ENCODE results near the gene INHBE.
A peak's percentile ranks its signal among the peaks of the same experiment; 100 is the strongest.

The INHBE gene

GRCh38 chr12:57476162-57476992, 21.3 kb downstream of the INHBE start:
- no CpG with 5 or more reads among the region's 29 CpGs for WGBS (ENCODE audit: extremely low coverage, insufficient coverage, low lambda C conversion rate)
- Histone ChIP-seq H3K4me2 (ENCODE audit: low read length) (peak overlapping the region; percentile 59), H2BK15ac (replicated peaks; ENCODE audit: low read depth) (no peak overlapping the region), H2BK5ac (ENCODE audit: low read length) (no peak overlapping the region), H3K18ac (ENCODE audit: low read length) (no peak overlapping the region), H3K27ac (ENCODE audit: low read depth, low read length) (no peak overlapping the region), H2BK120ac (ENCODE audit: low read depth, low read length) (no peak overlapping the region), H3K27me3 (ENCODE audit: insufficient read depth, low read length, poor library complexity) (peaks cover 25% of the 10 kb centered on the region), H3K36me3 (ENCODE audit: control insufficient read depth, insufficient read depth, low read length) (no peaks in the 10 kb centered on the region), H3K79me2 (ENCODE audit: control insufficient read depth, insufficient read depth, low read length) (no peaks in the 10 kb centered on the region), H3K79me1 (ENCODE audit: low read length) (no peaks in the 10 kb centered on the region), H3K4me3 (ENCODE audit: low read length) (no peak overlapping the region), H3K23ac (ENCODE audit: low read length) (no peak overlapping the region), H4K8ac (ENCODE audit: low read depth, low read length) (no peak overlapping the region), H3K4me1 (ENCODE audit: control insufficient read depth, low read depth, low read length) (peaks cover 8% of the 10 kb centered on the region), H4K5ac (ENCODE audit: low read length) (no peak overlapping the region), H3K56ac (ENCODE audit: low read length) (peak overlapping the region; percentile 58), H2AK5ac (ENCODE audit: low read length) (no peak overlapping the region), H3K4ac (ENCODE audit: low read depth, low read length) (no peak overlapping the region), H3K9ac (ENCODE audit: low read length) (no peak overlapping the region)
- no peak for DNase-seq

GRCh38 chr12:57476993-57477709, 22.0 kb downstream of the INHBE start:
- Histone ChIP-seq H2BK15ac (replicated peaks; ENCODE audit: low read depth) (no peak overlapping the region), H3K4me1 (ENCODE audit: control insufficient read depth, low read depth, low read length) (peaks cover 8% of the 10 kb centered on the region), H3K4me3 (ENCODE audit: low read length) (no peak overlapping the region), H3K4ac (ENCODE audit: low read depth, low read length) (no peak overlapping the region), H3K27me3 (ENCODE audit: insufficient read depth, low read length, poor library complexity) (peaks cover 25% of the 10 kb centered on the region), H3K4me2 (ENCODE audit: low read length) (no peak overlapping the region), H3K9ac (ENCODE audit: low read length) (peak overlapping the region; percentile 47), H3K23ac (ENCODE audit: low read length) (no peak overlapping the region), H3K27ac (ENCODE audit: low read depth, low read length) (no peak overlapping the region), H3K56ac (ENCODE audit: low read length) (peak overlapping the region; percentile 57), H4K5ac (ENCODE audit: low read length) (no peak overlapping the region), H2BK120ac (ENCODE audit: low read depth, low read length) (no peak overlapping the region), H3K79me2 (ENCODE audit: control insufficient read depth, insufficient read depth, low read length) (no peaks in the 10 kb centered on the region), H3K36me3 (ENCODE audit: control insufficient read depth, insufficient read depth, low read length) (no peaks in the 10 kb centered on the region), H3K18ac (ENCODE audit: low read length) (peak overlapping the region; percentile 33), H3K79me1 (ENCODE audit: low read length) (no peaks in the 10 kb centered on the region), H2AK5ac (ENCODE audit: low read length) (no peak overlapping the region), H2BK5ac (ENCODE audit: low read length) (no peak overlapping the region), H4K8ac (ENCODE audit: low read depth, low read length) (no peak overlapping the region)
- no CpG with 5 or more reads among the region's 15 CpGs for WGBS (ENCODE audit: extremely low coverage, insufficient coverage, low lambda C conversion rate)
- DNase-seq = no peak

GRCh38 chr12:57477710-57478681, 22.9 kb downstream of the INHBE start:
- H2AK5ac ChIP-seq (ENCODE audit: low read length) = no peak overlapping the region
- DNase-seq = no peak
- no CpG with 5 or more reads among the region's 12 CpGs for WGBS (ENCODE audit: extremely low coverage, insufficient coverage, low lambda C conversion rate)
- peaks cover 25% of the 10 kb centered on the region for H3K27me3 ChIP-seq (ENCODE audit: insufficient read depth, low read length, poor library complexity)
- H4K5ac ChIP-seq (ENCODE audit: low read length) = no peak overlapping the region
- no peak overlapping the region for H4K8ac ChIP-seq (ENCODE audit: low read depth, low read length)
- no peaks in the 10 kb centered on the region for H3K79me2 ChIP-seq (ENCODE audit: control insufficient read depth, insufficient read depth, low read length)
- H2BK120ac ChIP-seq (ENCODE audit: low read depth, low read length) = no peak overlapping the region
- H3K4ac ChIP-seq (ENCODE audit: low read depth, low read length) = no peak overlapping the region
- H3K4me3 ChIP-seq (ENCODE audit: low read length) = no peak overlapping the region
- no peak overlapping the region for H2BK15ac ChIP-seq (replicated peaks; ENCODE audit: low read depth)
- no peak overlapping the region for H3K23ac ChIP-seq (ENCODE audit: low read length)
- H3K4me2 ChIP-seq (ENCODE audit: low read length) = no peak overlapping the region
- no peak overlapping the region for H2BK5ac ChIP-seq (ENCODE audit: low read length)
- H3K36me3 ChIP-seq (ENCODE audit: control insufficient read depth, insufficient read depth, low read length) = no peaks in the 10 kb centered on the region
- H3K18ac ChIP-seq (ENCODE audit: low read length) = peak overlapping the region; percentile 33
- H3K9ac ChIP-seq (ENCODE audit: low read length) = peak overlapping the region; percentile 47
- no peak overlapping the region for H3K27ac ChIP-seq (ENCODE audit: low read depth, low read length)
- peak overlapping the region; percentile 57 for H3K56ac ChIP-seq (ENCODE audit: low read length)
- no peaks in the 10 kb centered on the region for H3K79me1 ChIP-seq (ENCODE audit: low read length)
- H3K4me1 ChIP-seq (ENCODE audit: control insufficient read depth, low read depth, low read length) = peaks cover 8% of the 10 kb centered on the region

- Histone ChIP-seq H3K27ac (ENCODE audit: low read depth, low read length) (no peak overlapping the region), H3K27me3 (ENCODE audit: insufficient read depth, low read length, poor library complexity) (peaks cover 18% of the 10 kb centered on the region), H3K9ac (ENCODE audit: low read length) (no peak overlapping the region), H3K4me2 (ENCODE audit: low read length) (no peak overlapping the region), H4K8ac (ENCODE audit: low read depth, low read length) (no peak overlapping the region), H3K4me3 (ENCODE audit: low read length) (no peak overlapping the region), H3K4me1 (ENCODE audit: control insufficient read depth, low read depth, low read length) (peaks cover 8% of the 10 kb centered on the region), H2BK120ac (ENCODE audit: low read depth, low read length) (no peak overlapping the region), H2BK15ac (replicated peaks; ENCODE audit: low read depth) (no peak overlapping the region), H2AK5ac (ENCODE audit: low read length) (no peak overlapping the region), H4K5ac (ENCODE audit: low read length) (no peak overlapping the region), H3K4ac (ENCODE audit: low read depth, low read length) (no peak overlapping the region), H3K36me3 (ENCODE audit: control insufficient read depth, insufficient read depth, low read length) (no peaks in the 10 kb centered on the region), H3K18ac (ENCODE audit: low read length) (no peak overlapping the region), H3K23ac (ENCODE audit: low read length) (no peak overlapping the region), H2BK5ac (ENCODE audit: low read length) (no peak overlapping the region), H3K79me2 (ENCODE audit: control insufficient read depth, insufficient read depth, low read length) (no peaks in the 10 kb centered on the region), H3K79me1 (ENCODE audit: low read length) (no peaks in the 10 kb centered on the region), H3K56ac (ENCODE audit: low read length) (no peak overlapping the region)
- WGBS (ENCODE audit: extremely low coverage, insufficient coverage, low lambda C conversion rate) = no CpG with 5 or more reads among the region's 10 CpGs
- no peak for DNase-seq
These were observed 23.9 kb downstream of the INHBE start for GRCh38 chr12:57479043-57479375.

- DNase-seq = no peak
These were observed 24.4 kb downstream of the INHBE start, which contains the start of gene ARHGAP9 for GRCh38 chr12:57479376-57480115. ARHGAP9 (minus strand) TSS chr12:57479866; CDS start chr12:57479406, 460 bp downstream.

More at GRCh38 chr12:57479376-57480115, 24.4 kb downstream of the INHBE start, which contains the start of gene ARHGAP9:
- H3K79me2 ChIP-seq (ENCODE audit: control insufficient read depth, insufficient read depth, low read length) = no peaks in the 10 kb centered on the region
- no peak within 1 kb of the TSS for H4K5ac ChIP-seq (ENCODE audit: low read length)
- H3K79me1 ChIP-seq (ENCODE audit: low read length) = no peaks in the 10 kb centered on the region
- WGBS (ENCODE audit: extremely low coverage, insufficient coverage, low lambda C conversion rate) = no CpG with 5 or more reads among the region's 6 CpGs
- H3K23ac ChIP-seq (ENCODE audit: low read length) = no peak within 1 kb of the TSS
- no peaks in the 10 kb centered on the region for H3K36me3 ChIP-seq (ENCODE audit: control insufficient read depth, insufficient read depth, low read length)
- peaks cover 13% of the 10 kb centered on the region for H3K27me3 ChIP-seq (ENCODE audit: insufficient read depth, low read length, poor library complexity)
- no peak within 1 kb of the TSS for H4K8ac ChIP-seq (ENCODE audit: low read depth, low read length)
- H3K4me1 ChIP-seq (ENCODE audit: control insufficient read depth, low read depth, low read length) = peaks cover 8% of the 10 kb centered on the region
- H3K4me3 ChIP-seq (ENCODE audit: low read length) = no peak within 1 kb of the TSS
- H2AK5ac ChIP-seq (ENCODE audit: low read length) = no peak within 1 kb of the TSS
- H2BK5ac ChIP-seq (ENCODE audit: low read length) = no peak within 1 kb of the TSS
- H3K56ac ChIP-seq (ENCODE audit: low read length) = no peak within 1 kb of the TSS
- H3K4me2 ChIP-seq (ENCODE audit: low read length) = no peak within 1 kb of the TSS
- H2BK120ac ChIP-seq (ENCODE audit: low read depth, low read length) = no peak within 1 kb of the TSS
- no peak within 1 kb of the TSS for H3K4ac ChIP-seq (ENCODE audit: low read depth, low read length)
- no peak within 1 kb of the TSS for H3K9ac ChIP-seq (ENCODE audit: low read length)
- H2BK15ac ChIP-seq (replicated peaks; ENCODE audit: low read depth) = no peak within 1 kb of the TSS
- no peak within 1 kb of the TSS for H3K18ac ChIP-seq (ENCODE audit: low read length)
- H3K27ac ChIP-seq (ENCODE audit: low read depth, low read length) = no peak within 1 kb of the TSS

Measured in mesendoderm (in vitro differentiated cells).